ENCODE data around the gene REXO5.
"Not testable (repeated sequence)": the region's sequence is repeated elsewhere in the genome, so short reads cannot be mapped to it uniquely, and the experiment has no call there.

REXO5 gene

DNA sequence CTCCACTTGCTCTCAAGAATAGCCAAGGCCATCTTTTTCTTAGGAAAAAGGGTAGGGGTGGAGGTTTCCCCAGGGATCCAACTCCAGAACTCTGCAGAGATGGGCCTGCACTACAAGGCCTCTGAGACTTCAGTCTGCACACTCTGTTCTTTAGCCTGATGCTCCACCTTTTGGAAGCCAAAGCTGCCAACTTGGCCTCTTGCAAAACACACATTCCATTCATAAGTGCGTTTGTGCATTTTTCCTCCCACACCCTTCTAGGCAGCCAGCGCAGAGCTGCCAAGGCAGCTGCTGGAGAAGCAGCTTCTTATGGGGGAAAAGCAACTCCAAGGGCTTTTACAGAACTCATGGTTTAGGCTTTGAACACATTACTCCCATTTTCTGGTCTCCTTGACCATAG is 45.3 kb downstream of the REXO5 start:
- DNase-seq: no peak

DNA sequence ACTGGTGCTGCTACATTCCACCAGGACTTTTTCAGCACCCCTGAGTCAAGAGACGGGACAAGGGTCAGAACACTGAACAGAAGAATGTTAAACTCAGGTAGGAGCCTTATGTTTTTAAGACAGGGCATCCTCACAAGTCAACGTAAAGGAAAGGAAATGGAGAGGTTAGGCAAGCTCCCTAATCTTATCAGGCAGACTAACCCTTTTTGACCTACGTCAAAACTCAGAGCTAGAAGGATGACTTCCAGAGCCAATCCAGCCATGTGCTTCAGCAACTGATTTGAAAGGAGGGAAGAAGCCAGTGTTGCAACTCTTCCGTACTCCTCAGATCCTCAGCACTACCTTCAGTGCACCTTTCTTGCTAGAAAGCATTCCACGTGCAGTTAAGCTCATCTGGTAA is 46.8 kb downstream of the REXO5 start:
- DNase-seq: no peak

DNA sequence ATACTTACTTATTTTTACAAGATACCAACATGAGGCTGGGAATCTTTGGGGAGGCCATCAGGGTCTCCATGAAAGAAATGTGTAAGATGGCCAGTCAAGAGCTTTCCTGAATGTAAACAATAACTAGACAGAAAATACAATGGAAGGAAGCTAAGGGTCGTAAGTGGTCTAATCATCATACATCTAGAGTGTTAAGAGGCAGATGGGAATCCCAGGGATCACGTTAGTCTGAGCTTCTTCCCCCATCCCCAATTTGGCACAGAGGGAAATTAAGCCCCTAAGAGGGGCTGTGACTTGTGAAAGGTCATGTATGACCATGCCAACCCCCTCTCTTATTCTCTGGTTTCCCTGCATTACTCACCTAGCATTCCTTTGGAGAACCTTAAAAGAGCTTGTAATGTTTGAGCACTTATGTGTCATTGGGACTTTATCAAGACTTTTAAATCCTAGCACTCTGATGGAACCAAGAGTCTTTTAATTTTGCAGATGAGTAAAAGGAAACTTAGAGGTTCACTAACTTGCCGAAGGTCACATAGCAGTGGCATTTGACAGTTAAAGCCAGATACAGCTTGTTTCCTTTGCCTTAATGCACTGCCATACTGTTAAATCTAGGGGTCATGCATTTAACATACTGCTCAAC is 47.8 kb downstream of the REXO5 start:
- DNase-seq: no peak

DNA sequence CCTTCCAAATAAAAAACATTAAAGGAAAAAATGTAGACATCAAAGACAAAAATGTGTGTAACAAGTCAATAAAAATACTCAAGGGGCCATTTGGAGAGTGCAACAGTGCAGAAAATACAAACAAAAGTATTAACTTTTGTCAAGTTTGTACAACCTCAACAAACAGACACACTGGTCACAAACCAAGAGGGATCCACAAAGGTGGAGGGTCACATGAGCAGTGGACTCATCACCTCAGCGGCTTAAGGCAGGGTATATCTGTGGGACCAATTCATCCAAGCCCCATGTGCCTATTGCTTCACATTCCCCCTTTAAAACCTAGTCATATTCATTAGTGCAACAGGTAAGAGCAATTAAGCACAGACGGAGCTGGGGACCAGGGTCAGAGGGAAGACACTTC is 48.6 kb downstream of the REXO5 start:
- no peak for DNase-seq

DNA sequence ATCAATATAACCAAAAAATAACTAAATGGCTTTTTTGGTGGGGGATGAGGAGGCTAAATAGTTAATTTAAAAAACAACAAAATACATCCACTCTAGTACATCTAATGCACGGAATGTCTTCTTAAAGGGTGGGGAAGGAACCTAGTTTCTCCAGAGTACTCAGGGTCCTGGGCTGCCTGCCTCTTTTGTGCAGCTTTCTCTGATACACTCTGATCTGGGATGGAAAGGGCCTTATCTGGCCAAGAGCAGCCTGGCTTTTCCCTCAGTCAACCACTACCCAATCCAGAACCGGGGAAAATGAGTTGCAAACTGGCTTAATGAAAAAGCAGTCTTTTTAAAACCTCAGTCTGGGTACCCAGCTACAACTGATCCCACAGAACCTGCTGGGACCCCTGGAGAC is 51.0 kb downstream of the REXO5 start:
- DNase-seq: no peak

DNA sequence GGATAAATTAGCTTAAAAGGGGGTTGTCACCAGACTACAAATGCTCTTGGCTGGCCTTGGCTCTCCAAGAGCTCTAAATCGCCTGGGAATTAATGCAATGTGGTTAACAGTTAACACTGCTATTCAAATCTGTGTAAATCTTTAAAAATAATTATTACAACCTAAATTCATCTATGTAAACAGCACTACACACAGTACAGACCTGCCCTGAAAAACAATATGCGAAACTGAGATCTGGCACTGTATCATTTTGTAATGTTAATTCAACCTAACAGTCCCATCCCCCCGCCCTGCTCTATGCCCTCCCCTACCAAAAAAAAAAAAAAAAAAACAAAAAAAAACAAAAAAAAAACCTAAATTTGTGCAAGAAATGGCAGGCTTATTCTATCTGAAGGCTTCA is 52.9 kb downstream of the REXO5 start:
- DNase-seq: no peak

DNA sequence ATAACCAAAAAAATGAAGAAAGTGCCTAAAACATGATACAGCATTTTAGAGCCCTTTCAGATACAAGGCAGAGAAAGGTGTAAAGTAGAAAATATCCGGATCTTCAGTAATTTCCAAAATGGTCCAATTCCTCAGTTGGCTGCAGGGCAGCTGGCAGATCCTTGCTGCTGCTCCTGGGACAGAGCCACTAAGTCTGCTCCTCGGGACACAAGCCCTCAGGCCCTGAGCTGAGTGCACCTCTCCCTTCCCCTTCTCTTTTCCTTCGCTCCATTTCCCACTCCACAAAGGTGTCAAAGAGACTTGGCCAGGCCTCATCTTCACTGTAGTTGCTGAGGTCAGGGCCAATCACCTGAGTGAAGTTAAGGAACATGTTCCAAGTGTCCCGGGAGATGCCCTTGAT is 53.4 kb downstream of the REXO5 start:
- no peak for DNase-seq

DNA sequence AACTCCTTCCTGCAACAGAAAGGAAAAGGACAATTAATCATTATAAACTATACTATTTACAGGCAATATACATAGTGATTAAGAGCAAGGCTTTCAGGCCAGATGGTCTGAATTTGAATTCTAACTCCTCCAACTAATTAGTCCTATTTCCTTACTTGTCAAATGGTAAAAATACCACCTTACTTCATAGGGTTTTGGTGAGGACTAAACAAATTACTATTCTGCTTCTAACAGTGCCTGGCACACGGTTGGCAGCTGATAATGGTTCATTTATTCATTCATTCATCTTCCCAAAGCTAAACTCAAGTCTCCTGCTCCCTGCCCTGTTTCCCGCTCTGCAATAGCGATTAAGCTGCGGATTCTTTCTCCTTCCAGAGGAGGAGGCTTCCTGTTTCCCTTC is 54.0 kb downstream of the REXO5 start:
- no peak for DNase-seq

DNA sequence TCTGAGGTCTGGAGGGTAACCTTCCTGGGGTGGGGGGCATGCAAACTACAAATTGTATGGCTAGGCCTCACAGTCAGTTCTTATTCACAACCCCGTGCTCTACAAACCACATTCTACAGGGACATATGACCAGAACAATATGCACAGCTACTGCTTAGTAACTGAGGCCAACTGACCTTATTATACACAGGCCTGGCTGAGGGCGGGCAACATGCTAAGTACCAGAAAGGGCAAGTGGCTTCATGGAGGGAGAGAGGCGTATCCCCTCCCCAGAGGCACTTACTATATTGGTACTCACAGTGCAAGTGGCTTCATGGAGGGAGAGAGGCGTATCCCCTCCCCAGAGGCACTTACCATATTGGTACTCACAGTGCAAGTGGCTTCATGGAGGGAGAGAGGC is 54.7 kb downstream of the REXO5 start:
- not testable (repeated sequence) for DNase-seq

DNA sequence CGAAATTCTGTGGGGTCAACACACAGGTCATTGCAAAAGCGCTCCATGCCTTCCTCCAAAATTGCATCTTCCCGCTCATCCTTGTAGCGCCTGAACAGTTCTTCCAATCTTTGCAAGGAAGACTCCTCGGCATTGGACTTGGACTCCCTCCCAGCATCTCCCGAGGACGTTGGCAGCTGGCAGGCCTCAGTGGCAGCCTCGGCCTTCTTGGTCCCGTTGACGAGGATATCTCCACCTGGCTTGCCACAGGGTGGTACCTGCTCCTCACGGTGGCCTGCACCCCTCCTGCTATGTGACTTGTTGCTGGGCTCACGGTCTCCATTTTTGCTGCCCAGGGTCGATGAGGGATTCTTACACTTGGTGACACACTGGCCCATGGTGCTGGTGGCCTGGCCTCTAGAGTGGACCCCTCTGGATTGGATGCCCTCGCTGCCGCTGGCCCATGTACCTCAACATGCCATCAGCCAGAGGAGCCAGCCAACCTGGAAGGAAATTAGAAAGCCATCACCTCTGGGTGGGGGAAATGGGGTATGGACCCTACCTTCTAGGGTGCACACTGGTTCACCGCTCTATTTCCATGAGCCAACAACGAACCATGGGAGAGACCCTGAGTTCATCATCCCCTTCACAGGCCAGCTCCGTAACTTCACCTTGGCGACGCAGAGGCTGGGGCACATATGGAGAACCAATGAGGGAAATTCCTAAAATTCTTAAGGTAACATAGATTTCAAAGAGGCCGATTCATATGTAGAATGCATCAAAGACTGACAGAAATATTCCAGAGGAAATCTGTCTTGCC is 56.0 kb downstream of the REXO5 start:
- DNase-seq: no peak

DNA sequence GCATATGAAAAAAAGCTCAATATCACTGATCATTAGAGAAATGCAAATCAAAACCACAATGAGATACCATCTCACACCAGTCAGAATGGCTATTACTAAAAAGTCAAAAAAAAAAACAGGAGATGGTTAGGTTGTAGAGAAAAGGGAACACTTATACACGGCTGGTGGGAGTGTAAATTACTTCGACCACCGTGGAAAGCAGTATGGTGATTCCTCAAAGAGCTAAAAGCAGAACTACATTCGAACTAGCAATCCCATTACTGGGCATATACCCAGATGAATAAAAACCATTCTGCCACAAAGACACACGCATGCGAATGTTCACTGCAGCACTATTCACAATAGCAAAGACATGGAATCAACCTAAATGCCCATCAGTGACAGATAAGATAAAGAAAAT is 58.0 kb downstream of the REXO5 start:
- peak; percentile 31 for DNase-seq

DNA sequence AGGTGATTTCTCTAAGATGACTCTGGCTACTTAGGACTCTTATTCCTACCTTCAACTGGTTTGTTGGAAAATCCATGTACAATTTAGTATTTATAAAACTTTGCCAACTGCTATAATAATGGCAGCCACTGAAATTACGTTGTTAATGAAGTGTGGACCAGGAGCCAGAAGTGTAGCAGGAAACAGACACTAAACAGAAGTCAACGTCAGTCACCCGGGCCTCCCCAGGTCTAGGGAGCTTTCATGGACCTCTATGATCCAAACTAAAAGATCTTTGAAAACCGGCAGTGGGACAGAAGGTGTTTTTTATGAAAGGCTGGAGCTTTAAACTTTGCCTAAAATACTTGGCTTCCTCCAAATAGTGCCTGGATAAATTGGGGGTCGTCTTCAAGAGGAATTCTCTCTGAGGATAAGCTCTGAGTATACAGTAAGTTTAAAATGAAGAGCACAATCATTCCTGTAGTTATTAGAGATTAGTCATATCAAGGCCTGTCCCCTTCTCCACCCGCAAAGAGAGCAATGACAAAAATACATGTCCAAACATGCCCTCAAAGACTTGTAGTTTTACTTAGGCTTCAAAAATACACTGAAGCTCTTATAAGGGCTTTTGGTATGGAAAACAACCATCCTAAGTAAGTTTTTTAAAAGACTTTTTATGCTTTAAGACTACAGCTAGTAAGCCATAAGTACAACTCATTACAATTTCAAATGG is 59.2 kb downstream of the REXO5 start:
- no peak for DNase-seq

DNA sequence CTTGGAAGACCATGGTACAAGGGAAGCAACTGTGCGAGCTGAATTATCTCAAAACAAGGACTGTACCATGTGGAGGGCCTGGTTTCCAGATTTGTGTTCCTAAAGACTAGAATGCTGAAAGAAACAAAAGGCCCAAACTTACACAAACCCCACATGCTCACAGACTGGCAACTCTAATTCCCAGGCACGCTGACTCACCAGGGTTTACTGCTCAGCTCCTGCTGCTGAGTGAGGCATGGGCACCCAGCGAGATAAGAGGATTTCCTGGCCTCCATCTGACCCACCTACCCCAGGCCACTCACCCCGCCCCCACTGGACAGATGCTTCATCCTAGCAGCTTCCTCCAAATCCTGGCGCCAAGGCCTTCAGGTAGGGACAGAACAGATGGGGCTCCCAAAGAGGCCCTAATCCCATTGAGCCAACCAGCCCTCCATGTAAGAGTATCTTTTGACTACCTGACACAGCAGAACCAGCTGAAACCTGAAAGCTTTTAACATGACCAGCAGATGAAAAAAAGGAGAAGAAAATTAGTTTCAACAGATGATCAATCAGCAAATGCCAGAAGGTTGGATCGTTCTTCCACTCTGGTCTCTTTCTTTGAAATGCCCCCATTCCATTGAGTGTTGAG is 59.9 kb downstream of the REXO5 start:
- peak; percentile 67 for DNase-seq

DNA sequence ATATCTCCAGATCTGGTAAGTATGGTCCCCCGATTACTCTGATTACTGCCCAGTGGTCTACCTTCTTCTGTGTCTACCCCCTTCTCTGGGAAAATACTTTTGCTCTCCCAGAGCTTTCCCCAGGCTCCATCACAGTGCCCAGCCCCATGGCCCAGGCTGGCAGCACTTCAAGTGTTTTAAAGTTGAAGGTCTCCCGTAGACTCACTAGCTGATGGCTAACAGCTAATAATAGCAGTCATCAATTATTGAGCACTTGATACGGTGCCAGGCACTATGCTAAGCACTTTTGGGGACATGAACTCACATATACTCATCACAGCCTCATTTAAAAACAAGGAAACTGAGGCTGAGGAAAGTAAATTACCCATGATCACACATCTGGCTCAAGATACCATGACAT is 60.5 kb downstream of the REXO5 start:
- DNase-seq: no peak

DNA sequence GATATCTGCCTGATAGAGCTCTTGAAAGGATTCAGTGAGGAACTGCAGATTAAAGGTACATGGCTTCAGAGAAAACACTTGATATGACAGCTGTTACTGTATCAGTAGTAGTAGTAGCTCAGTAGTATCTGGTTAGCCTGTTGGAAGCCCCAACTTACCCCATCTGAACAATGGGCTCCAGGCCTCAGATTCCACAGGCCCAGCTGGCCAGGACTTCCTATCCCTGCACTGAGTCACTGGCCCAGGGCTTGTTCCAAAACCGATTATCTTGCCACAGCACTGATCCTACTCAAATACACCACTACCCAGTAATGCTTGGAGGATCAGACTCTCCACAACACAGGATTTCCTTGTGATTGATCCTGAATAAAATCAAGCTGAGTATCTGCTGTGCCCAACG is 61.3 kb downstream of the REXO5 start:
- no peak for DNase-seq

DNA sequence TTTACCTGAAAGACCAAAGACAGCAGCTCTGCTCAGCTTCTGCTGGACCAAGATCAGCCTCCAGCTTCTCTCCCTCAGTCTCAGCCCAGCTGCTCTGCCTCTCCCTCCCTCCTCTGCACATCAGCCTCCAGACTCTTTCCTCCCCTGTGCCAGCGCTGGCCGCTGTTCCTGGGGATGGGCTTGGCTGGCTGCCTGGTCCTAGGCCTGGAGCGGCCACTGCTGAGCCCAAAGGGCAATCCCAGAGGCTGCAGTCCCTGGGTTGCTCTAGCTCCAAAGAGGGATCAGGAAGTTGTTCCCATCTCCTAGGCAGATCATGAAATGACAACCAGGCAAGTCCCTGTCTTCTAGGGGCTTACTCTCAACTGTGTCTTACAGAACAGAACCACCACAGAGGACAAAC is 62.6 kb downstream of the REXO5 start:
- no peak for DNase-seq

DNA sequence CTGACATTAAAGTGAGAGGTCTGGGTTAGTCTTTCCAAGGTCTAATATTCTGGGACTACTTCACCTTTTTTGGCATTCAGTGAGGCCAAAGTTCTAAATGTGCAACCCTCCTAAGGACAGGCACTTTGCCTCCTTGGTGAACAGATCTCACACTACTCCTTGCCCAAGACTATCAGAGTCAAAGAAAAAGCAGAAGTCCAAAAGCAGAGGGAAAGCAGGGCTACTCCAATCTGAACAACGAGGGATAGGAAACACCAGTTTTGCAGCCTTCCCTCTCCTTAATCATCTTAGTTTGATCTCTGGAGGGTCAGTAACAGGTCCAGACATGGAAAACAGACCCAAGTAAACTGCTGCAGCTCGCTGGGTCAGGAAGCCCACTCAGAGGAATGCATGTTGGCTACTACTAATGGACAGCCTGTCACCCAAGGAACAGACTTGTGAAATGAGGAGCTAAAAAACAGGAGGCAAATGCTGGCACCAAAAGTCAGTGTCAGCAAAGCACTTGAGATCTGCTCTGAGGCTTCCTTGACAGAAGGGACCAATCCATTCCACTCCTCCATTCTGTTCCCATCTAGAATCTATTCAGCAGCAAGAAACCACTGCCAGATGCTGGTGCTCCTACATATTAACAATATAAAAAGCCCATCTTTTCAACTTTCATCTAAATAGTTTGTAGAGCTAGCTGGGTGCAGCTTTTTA is 63.9 kb downstream of the REXO5 start:
- DNase-seq: peak; percentile 47

DNA sequence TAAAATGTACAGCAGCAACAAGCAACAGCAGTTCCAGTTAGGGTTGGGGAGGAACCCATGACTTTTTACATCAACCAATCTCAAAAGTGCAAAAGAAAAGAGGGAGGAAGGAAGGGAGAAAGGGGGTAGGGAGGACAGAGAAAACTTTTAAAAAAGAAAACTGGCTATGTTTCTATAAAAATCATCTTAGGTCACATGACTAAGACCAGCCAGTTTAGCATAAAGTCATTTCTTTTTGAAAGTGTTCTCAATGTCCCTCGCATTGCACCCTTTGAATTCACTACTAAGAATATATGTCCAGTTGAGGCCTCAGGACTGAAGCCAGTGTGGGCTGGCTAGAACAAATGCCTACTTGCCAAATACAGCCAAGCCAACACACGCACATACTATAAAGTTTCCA is 64.9 kb downstream of the REXO5 start:
- no peak for DNase-seq

DNA sequence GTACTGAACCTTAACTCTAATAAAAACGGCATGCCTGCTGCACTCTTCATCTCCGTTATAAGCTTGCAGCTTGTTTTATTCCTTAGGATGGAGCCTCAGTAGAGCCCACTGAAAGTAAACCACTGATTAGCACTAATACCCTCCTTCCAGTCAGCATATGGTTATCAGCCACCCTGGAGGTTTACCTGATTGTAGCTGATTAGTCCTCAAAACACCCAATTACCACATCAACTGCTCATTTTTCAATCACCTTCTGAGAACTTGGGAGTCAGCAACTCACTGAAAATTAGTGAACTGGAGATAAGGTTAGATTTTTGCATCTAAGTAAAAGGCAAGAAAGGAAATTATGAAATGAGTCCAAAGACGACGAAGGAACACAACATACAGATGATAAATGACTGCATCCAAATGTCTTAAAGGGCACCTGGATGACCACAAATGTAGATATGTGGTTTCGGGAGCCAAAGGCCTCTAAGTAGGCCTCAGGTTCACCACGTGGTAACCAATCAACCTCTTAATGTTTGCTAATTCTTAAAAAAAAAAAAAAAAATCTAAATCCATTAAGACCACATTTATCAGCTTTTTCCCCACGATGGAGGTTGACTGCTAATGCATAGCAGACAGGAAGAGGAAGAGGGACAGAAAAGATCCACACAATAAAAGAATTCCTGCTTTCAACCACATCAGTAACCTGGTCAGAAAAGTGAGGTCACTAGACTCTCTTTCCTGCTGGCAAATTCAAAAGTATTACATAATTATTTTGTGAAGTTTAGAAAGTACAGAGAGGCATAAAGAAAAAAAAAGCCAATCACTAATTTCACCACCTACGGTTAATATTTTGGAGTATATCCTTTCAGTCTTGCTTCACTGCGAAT is 65.9 kb downstream of the REXO5 start:
- no peak for DNase-seq

DNA sequence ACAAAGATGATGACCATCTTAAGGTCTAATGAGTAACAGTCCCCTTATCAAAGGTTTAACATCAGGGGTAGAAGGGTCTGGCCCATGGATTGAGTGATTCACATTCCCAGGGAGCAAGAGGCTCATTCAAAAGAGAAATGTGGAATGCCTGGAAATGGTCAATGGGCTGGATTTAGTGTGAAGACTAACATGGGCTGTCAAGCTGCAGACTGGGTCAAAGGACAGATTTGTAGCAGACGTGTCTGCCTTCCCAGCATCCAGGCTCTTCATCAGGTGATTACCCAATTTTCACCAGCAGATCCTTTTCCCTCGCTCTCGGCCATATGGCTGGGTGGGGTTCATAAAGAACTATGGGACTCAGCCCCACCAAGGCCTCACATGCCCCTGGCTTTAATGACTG is 67.0 kb downstream of the REXO5 start:
- DNase-seq: no peak

DNA sequence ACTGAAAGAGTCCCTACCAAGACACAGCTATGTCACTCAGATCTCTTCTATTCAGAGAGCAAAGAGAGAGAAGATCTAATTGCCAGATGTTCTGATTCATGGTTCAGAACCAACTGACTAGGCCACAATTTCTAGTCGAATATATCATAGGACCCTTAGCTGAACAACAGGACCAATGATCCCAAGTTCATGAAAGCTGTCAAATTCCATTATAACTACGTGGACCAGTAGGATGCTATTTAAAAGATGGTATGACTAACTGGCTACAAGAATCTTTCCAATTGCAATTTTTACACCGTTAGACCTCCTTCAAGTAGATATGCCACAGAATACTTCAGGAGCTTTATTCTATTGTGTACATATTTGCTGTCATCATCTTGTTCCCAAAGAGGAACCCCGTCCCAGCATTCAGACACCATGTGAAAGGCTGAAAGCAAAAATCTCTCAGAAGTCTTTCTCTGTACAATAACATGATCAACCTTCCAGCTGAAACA is 67.8 kb downstream of the REXO5 start:
- DNase-seq: no peak

DNA sequence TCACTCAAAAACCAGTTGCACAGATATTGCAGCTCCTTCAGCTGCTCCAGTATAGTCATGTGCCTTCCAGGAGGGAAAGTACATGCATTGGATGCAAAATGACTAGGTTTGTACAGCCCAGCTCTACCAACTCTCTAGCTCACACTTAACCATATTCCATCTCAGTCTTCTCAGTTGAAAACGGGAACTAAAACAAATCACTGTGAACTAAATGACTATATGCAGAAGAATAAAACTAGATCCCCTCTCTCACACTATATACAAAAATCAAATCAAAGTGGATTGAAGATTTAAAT is 69.0 kb downstream of the REXO5 start:
- DNase-seq: no peak

Measured in MV-4-11 (cell line).